Activated naive CD4-positive, alpha-beta T cell (primary cell): ENCODE data around the gene MAGI1.

Experiments used
- DNase-seq, 4 experiments: peaks; one replicate each; lab custom pipeline; 2025; lab: John Stamatoyannopoulos, UW

The MAGI1 gene

DNA sequence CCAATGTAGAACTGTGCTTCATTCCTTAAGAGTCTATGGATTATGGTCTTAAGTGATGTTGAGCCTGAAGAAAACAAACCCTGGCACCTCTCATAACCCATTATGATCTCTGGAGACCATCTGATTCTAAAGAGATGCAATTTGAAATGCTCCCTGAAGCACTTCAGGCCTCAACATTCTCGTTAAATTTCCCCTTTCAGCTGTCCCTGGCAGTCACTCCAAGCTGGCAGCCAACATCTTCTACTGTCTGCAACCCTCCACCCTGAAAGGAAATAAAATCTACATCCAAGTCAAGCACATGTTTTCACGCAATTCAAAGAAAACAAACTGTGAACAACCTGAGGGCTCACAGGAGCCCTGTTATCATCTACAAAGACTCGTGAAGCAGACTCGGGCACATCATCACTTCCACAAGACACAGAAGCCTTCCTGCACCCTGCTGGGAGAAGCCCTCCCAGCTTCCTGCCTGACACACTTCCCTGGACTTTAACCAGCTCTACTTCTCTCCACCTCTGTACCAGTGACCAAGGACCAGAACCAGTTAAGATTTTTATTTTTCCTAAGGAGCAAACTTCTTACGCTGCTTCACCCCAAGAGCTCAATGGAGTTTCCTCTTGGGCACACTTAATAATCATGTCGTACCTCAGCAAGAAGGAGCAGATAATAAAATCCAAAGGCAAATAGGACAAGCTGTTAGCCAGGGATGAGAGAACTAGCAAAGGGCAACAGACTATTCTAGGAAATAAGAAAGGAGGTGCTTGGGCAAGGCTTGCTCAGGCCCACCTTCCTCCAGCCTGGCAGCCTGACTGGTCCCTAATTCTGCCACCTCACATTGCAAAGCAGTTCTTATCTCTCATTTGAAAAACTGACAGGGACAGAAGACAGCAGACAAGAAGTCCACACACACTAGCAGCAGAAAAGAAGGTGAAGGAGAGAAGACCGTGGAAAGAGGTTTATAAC, 67.1 kb downstream of the MAGI1 start:
- DNase-seq = no peak

- DNase-seq = no peak
Observed at GRCh38 chr3:65968996-65969395, 69.7 kb downstream of the MAGI1 start.

DNA sequence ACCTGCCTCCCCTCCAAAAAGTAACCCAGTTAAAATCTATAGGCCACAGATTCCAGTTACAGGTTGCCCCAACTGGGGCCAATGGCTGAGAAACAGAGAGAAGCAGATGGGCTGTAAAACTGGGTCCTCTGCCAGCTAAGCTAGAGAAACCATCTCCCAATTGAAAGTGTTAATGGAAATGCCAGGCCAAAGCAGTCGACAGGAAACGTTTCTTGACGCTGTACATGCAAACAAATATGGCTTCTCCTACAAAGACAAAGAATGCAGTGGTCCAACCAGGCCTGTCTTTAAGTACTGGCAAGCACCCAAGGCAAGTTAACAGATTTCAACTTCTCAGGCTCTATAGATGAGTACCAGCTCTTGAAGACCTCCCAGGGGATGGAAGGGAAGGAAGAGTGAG, 71.3 kb downstream of the MAGI1 start:
- DNase-seq = no peak

DNA sequence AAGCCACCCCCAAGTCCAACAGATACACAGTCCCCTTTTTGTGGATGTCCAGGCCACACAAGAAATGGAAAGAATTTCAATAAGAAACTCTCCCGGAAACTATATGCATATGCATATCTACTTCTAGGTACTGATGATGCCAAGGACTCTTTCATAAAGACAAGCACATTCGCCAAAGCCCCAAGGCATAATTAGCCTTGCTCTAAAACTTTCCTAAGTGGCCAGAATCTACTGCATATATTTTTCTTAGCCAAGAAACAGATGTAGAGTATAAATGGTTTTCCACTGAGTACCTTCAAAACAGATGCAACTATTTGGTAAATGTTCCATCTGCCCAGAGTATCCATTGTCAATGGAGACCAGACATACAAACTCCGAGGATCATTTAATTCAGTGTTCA, 73.9 kb downstream of the MAGI1 start:
- no peak for DNase-seq

- DNase-seq = no peak
Observed at GRCh38 chr3:65963787-65964677, 74.7 kb downstream of the MAGI1 start.

- DNase-seq = no peak
Observed at GRCh38 chr3:65961733-65962132, 77.0 kb downstream of the MAGI1 start.

GRCh38 chr3:65961128-65961527, 77.6 kb downstream of the MAGI1 start:
- DNase-seq = no peak

DNA sequence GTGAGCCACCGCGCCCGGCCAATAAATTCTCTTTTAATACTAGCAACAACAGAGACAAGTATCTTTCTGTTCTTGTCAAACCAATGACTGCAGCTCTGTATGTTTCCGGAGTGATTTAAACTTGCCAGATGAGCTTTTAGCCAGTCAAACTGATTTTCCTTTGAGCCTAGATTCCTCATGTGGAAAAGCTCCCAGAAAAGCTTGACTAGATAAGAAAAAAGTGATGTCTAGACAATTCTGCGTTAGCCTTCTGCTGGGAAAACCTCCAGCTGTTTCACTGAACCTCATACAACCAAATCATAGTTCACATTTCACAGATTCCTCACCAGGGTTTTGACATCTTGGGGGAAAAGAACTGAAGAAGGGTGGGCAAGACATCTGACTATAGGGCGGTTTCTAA, 78.6 kb downstream of the MAGI1 start:
- DNase-seq = no peak

GRCh38 chr3:65958216-65958615, 80.5 kb downstream of the MAGI1 start:
- DNase-seq = no peak

GRCh38 chr3:65955792-65956477, 82.8 kb downstream of the MAGI1 start:
- no peak for DNase-seq

DNA sequence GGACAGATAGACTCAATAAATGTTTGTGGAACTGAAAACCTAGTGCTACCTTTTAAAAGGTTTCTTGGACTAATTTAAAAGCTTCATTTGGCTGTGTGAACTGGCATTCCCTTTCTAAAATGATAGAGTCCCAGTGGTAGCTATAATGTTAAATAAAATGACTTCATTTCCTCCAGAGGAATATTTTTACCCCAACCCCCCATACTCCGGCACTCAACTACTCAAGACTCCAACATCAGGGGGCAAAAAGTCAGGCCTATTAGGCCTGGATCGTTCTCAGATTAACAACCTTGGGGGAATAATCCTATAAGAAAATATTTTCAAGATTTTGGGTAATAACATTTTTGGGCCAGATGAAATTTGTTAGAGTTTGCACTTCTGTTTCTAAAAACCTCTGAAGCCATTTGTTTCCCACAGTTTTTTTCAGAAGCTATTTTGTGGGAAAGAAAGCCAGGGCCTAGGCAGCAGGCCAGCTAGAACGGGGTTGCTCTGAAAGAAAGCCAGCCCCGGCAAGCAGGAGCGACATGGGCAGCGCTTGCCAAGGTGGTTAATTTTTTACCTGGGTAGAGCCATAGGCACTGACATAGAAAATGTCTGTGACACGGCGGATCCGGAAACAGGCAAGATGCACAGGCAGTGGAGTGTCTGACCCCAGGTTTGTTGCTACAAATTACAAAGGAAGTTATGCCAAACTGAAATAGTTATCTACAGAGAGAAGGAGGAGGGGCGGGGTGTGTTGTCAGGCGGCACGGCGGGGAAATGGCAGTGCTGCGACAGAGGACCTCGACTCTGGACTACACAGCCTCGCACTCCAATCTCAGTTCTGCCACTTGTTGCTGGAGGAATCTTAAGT, 84.6 kb downstream of the MAGI1 start:
- DNase-seq = no peak

DNA sequence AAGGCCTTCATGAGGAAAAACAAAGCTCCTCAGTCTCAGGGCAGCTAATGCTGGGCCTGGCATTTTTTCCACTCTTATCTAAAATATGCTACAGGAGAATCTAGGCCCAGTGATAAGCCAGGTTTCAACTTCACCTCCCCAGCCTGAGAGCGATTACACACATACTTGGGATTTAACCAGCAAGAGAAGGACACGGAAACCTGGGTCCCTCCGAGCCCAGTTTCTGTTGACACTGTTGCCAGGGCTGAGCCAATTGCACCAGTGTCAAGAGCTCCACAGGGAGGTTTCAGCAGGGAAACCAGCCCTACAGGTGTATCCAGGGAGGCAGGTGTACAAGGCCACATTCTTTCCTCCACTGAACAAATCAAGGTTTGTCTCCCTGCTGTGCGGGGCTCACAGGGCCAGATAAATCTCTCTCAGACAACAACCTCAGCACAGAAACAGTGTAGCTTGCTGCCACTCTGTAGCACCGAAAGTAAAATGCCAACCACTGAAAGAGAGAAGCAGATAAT, 85.4 kb downstream of the MAGI1 start:
- no peak for DNase-seq

- no peak for DNase-seq
Observed at GRCh38 chr3:65952842-65953241, 85.9 kb downstream of the MAGI1 start.

DNA sequence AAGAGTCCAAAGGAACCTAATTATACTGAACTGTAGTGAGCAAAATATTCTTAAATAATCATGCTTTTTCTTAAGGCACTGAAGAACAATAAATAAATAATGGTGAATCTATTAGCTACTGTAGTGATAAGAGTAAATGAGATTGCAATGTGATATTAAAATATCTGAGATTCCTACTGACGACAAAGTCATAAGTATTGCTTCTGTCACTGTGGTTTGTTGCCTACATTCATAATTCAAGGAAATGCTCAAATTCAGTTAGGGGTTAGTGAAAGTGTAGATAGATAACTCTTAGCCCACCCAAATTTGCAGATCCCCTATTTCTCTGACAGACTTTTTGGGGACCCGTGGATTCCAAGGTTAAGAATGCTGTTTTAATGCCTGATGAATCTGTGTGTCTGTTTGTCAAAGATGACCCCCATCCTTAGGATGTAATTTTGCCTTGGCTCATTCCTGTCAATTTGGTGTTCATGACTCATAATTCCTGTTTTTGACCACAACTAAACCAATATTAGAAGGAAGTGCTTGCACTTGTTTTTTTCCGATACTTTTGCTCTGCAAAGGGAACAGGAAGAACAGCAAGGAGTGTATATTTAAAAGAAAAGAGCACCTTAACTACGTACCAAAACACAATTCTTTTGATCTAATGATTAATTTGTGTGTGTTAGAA, 86.7 kb downstream of the MAGI1 start:
- no peak for DNase-seq

DNA sequence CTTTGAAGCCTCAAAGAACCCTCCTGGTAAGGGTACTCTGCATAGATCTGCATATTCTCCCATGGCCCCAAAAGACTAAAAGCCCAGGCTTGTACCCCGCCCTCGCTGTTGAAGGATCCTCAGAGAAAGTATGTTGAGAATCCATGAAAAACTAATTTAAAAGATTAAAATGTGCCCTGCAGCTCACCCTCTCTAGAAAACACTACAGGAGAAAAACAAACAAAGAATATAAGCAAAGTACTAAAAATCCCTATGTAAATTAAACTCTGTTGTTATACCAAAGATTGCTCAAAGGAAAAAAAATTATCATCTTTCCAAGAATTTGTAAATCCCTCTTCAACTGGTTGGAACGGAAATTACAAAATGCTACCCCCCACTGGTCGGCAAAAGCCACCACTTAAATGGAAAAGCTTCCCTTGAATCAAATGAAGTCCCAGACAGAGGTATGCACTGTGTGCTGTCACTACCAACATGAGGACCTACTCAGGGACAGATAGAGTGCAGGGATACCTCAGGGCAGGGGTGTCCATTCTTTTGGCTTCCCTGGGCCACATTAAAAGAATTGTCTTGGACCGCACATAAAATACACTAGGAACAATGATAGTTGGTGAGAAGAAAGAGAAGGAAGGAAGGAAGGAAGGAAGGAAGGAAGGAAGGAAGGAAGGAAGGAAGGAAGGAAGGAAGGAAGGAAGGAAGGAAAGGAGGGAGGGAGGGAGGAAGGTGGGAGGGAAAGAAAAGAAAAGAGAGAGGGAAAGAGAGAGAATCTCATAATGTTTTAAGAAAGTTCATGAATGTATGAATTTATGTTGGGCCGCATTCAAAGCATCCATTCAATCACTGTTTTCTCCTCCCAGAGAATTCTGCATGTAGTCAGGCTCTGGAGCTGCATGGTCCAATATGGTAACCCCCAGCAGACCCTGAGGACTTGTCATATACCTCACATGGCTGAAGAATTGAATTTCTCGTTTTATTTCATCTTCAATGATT, 88.1 kb downstream of the MAGI1 start:
- no peak for DNase-seq

DNA sequence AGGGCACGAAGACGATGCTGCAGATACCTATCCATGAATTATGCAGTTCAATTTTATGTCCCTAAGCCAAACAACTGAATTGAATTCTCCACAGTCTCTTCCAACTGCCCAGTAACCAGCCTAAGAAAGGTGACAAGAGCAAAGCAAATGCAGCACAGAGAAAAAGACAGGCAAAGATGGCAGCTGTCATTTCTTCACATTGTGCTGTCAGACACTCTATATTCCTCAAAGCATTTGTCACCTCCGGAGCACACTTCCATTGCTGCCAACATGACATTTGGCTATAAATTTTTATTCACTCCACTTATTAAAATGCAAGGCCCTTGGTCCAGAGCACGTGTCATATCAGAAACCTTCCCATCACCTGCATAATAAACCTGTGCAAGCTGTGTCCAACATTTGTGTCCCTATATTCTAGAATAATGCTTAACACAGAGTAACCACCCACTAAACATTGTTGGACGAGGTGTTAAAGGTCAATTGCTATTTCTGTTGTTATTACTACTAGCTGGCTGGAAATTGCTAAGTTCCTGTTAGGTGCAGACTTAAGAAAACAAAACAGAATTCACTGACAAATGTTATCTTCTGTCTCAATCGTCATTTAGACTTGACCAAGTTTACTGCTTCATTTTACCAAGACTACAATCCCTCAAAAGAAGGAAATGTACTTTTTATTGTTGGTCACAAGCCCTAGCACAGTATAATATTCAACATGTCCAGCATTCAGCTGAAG, 89.7 kb downstream of the MAGI1 start:
- no peak for DNase-seq

DNA sequence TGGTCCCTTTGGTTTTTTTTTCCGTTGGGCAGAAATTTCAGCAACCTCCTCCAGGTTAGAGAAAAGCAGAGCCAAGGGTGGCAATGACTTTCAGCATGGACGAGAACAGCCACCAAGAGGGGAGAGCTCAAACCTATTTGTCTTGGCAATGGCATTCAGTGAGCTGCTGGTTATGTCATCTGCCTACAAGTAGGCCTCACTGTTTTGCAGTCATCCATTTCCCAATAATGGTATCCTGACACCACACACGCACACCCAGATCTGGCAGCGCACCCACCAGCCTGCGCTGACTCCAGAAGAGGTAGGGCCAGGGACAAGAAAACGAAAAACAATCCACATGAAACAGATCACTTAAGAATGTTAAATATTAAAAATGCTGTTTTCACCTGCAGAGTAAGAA, 92.3 kb downstream of the MAGI1 start:
- DNase-seq = no peak

DNA sequence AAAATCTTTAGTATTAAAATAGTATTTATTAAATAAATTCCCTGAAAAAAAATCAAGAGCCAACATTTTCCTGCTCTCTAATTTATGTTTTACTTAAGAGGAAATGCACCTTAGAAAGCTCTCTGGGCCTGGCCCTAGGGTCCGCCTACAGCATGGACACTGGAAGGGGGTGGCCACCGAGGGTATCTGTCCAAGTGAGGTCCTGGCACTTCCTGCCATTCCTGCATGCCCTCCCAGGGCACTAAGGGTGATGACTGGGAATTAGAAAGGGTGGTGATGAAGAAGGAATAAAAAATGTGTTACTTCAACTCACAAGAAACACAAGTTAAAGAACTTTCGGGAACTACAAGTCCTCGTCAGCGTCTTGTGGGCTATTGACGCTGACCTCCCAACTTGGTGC, 92.8 kb downstream of the MAGI1 start:
- no peak for DNase-seq

GRCh38 chr3:65945480-65945879, 93.2 kb downstream of the MAGI1 start:
- no peak for DNase-seq
